ENCODE measurements around the gene GALNT15. TPM values are rescaled to one million over a fixed set of nuclear protein-coding genes. Genes with fewer than 3 reads are reported as not detected.

The GALNT15 gene
- polyA plus RNA-seq, 1 experiment: 5.4 TPM

- H3K36me3 ChIP-seq (ENCODE audit: control insufficient read depth, insufficient read depth, low read length): no peaks in the 10 kb centered on the region
- POLR2A ChIA-PET: no interaction called here
- H3K27me3 ChIP-seq (ENCODE audit: control insufficient read depth, insufficient read depth, low read length): no peaks in the 10 kb centered on the region
- CTCF ChIA-PET: interaction anchor here (1.0 kb wide), 2 partner anchors 10 to 12 kb away, joined by 3 to 4 read pairs; no protein-coding TSS in a partner anchor
- no peak overlapping the region for H3K4me3 ChIP-seq (ENCODE audit: low read depth, low read length)
- DNase-seq (ENCODE audit: low read depth): no peak
- no peak for TF ChIP-seq CTCF (IDR thresholded peaks at IDR 0.05; ENCODE audit: insufficient read depth, low read depth, low read length)
These were observed 45.3 kb downstream of the GALNT15 start for GRCh38 chr3:16219777-16220176.

GRCh38 chr3:16221990-16222389, 47.5 kb downstream of the GALNT15 start:
- Histone ChIP-seq H3K27me3 (ENCODE audit: control insufficient read depth, insufficient read depth, low read length) (no peaks in the 10 kb centered on the region), H3K4me3 (ENCODE audit: low read depth, low read length) (no peak overlapping the region), H3K36me3 (ENCODE audit: control insufficient read depth, insufficient read depth, low read length) (no peaks in the 10 kb centered on the region)
- no peak for TF ChIP-seq CTCF (IDR thresholded peaks at IDR 0.05; ENCODE audit: insufficient read depth, low read depth, low read length)
- DNase-seq (ENCODE audit: low read depth): no peak
- POLR2A ChIA-PET: no interaction called here
- CTCF ChIA-PET: interaction anchor here (0.8 kb wide), 1 partner anchor 10 kb away, joined by 3 read pairs; no protein-coding TSS in a partner anchor

GRCh38 chr3:16222547-16222946, 48.1 kb downstream of the GALNT15 start:
- CTCF ChIA-PET: no interaction called here
- POLR2A ChIA-PET: no interaction called here
- no peak for DNase-seq (ENCODE audit: low read depth)
- Histone ChIP-seq H3K27me3 (ENCODE audit: control insufficient read depth, insufficient read depth, low read length) (no peaks in the 10 kb centered on the region), H3K4me3 (ENCODE audit: low read depth, low read length) (no peak overlapping the region), H3K36me3 (ENCODE audit: control insufficient read depth, insufficient read depth, low read length) (no peaks in the 10 kb centered on the region)
- TF ChIP-seq CTCF (IDR thresholded peaks at IDR 0.05; ENCODE audit: insufficient read depth, low read depth, low read length): no peak

- Histone ChIP-seq H3K36me3 (ENCODE audit: control insufficient read depth, insufficient read depth, low read length) (no peaks in the 10 kb centered on the region), H3K27me3 (ENCODE audit: control insufficient read depth, insufficient read depth, low read length) (peaks cover 2% of the 10 kb centered on the region)
- POLR2A ChIA-PET: no interaction called here
These were observed 49.8 kb downstream of the GALNT15 start for GRCh38 chr3:16224325-16224724.

GRCh38 chr3:16227566-16227965, 53.1 kb downstream of the GALNT15 start:
- POLR2A ChIA-PET: no interaction called here
- DNase-seq (ENCODE audit: low read depth): no peak
- Histone ChIP-seq H3K4me3 (ENCODE audit: low read depth, low read length) (no peak overlapping the region), H3K27me3 (ENCODE audit: control insufficient read depth, insufficient read depth, low read length) (peaks cover 2% of the 10 kb centered on the region), H3K36me3 (ENCODE audit: control insufficient read depth, insufficient read depth, low read length) (no peaks in the 10 kb centered on the region)
- CTCF ChIA-PET: no interaction called here
- TF ChIP-seq CTCF (IDR thresholded peaks at IDR 0.05; ENCODE audit: insufficient read depth, low read depth, low read length): no peak

More at GRCh38 chr3:16224325-16224724, 49.8 kb downstream of the GALNT15 start:
- no peak overlapping the region for H3K4me3 ChIP-seq (ENCODE audit: low read depth, low read length)
- no peak for TF ChIP-seq CTCF (IDR thresholded peaks at IDR 0.05; ENCODE audit: insufficient read depth, low read depth, low read length)
- DNase-seq (ENCODE audit: low read depth): no peak
- CTCF ChIA-PET: no interaction called here

Data from BJ (cell line).